ENCODE measurements around the gene SNX9.
A peak's percentile ranks its signal among the peaks of the same experiment; 100 is the strongest.

The SNX9 gene

DNA sequence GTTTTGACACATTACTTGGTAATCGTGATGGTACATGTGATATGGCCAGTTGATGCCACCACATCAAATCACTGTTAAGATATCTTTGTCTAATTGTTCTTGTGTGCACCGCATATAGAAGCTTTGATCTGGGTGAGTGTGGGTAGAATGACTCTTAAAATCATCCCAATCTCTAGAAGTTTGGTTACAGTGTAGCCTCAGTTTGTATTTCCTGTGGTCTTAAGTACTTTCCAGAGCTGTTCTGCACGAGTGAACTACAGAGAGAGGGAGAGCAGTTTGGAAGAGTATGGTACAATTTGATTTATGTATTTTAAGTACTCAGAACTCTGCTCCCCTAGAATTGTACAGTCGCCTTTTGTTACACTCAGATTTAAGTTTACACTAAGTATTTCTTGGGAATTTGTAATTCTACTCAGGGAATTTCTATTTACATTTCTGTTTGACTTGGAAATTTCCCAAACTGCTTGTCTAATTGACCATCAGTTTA, 37.5 kb downstream of the SNX9 start:
- no peak for DNase-seq

DNA sequence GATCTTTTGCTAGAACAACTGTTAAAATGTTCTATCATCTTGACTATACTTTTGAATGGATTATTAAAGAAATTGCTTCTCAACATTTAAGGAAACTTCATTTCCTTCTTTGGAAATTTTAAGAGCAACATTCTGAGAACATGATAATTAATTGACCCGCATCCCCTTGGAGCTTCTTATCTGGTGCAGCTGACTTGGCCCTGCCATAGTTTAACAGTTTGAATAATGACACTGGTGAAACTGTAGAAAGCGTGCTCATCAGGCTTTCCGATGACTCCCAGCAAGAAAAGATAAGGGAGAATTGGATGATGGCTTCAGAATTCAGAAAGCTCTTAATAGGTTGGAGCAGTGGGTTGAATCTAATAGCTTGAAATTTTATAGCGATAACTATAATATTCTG, 38.1 kb downstream of the SNX9 start:
- no peak for DNase-seq

DNA sequence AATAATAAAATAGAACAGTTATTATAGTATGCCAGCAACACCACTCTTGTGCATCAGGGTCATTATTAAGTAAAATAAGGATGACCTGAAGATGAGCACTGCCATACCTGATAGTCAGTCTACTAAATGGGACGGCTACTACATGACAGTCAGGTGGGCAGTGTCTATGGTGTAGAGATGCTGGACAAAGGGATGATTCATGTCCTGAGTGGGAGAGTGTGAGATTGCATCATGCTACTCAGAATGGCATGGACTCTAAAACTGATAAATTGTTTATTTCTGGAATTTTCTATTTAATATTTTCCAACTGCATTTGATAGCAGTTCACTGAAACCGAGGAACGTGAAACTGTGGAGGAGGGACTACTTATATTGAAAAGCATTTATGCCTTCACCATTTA, 38.8 kb downstream of the SNX9 start:
- DNase-seq, result no peak

DNA sequence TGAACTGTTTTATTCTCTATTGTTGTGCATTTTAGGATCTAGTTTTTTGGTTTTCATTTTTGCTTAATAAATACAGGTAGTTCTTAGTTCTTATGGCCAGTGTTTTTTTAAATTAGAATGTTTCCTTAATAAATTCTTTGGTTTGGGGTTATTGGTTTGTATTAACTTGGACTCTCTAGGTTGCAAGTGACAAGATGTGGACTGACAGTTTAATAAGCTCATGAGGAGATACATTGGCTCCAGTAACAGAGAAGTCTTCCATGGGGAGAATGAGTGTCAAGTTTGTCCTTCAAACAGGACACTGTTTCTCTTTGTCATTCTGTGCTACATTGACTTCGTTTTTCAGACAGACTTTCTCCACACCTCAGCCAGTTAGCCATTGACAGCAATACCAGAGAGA, 39.7 kb downstream of the SNX9 start:
- no peak for DNase-seq

DNA sequence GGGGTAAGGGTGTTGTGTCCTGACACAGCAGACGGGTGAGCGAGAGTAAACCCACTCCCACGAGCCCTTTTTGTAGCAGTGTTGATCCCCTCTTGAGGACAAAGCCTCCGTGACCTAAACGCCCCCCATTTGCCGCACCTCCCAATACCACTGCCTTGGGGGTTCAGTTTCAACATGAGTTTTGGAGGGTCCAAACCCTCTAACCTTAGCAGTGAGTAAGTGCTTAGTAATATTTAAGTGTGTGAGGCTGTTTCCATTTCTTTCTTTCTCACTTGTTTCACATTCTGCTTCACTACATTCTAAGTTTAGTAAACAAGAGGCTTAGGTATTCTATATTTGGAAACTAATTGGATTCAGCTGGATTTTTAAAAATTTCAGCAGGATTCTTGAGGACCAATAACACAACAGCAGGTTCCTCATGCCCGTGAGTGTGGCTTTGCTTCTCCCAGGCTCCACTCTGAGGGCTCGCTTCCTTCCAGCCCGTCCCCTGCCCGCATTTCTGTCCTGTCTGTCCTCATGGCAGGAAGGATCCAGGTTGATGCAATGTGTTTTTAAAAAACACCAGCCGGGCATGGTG, 41.2 kb downstream of the SNX9 start:
- no peak for DNase-seq

DNA sequence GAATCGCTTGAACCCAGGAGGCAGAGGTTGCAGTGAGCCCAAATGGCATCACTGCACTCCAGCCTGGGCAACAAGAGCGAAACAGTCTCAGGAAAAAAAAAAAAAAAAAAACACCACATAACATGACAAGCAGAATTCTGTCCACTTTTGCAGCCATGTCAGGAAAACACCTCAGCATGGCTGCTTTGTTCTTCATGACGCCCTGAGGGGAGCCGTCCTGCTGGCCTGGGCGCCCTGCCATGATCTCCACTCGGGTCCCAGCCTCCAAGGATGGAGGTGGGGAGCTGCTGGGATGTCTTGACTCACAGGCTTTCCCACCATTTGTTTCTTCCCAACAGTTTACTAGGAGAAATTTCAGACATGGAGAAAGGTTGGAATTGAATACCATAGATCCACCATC, 42.2 kb downstream of the SNX9 start:
- DNase-seq, result no peak

DNA sequence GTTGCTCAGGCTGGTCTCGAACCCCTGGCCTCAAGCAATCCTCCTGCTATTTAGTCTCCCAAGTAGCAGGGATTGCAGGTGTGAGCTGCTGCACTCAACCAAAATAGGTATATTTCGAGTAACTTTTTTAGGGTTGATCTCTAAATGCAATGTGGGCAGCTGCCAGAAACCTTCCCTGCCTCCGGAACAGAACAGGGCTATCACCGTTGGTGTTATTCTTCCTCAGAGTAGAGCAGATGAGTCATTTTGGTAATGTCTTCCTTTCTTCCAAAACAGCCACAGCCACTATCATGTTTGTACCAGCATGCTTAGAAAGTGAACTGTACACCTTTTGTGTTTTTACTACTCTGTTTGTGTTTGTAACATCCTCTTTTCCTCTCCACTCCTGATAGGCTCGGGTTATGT, 44.1 kb downstream of the SNX9 start:
- DNase-seq, result no peak

DNA sequence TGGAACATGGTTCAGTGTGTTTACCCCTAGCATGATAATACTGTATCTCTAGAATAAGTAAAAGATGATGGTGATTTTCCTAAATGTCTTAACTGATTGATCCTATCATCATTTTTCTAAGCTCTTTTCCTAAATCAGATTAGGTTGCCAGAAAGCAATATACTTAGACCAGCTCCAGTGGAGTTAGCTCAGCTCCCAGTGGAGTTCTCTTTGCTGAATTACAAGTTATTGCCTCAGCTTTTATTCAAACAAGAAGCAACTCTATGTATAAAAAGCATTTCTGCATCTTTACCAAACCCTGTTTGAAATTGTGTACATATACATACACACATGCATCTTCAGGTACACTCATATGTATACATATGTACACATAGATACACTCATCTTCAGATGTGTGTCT, 44.9 kb downstream of the SNX9 start:
- no peak for DNase-seq

DNA sequence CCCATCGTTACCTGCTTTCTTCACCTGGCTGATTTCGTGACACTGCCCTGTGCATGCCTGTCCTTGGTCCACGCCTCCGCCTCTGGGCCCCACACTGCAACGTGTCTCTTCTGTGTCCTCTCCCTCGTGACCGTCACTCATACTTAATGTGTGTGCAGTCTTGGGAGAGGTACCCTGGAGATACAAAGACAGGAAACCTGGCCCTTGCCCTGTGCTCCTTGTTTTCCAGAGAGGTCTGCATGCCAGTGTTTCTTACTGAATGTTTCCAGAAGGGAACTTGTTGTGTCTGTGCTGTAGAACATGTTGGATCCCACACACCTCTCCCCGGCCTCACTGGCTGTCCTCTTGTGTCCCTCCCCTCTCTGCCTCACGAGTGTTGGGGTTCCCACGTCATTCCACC, 45.8 kb downstream of the SNX9 start:
- no peak for DNase-seq

DNA sequence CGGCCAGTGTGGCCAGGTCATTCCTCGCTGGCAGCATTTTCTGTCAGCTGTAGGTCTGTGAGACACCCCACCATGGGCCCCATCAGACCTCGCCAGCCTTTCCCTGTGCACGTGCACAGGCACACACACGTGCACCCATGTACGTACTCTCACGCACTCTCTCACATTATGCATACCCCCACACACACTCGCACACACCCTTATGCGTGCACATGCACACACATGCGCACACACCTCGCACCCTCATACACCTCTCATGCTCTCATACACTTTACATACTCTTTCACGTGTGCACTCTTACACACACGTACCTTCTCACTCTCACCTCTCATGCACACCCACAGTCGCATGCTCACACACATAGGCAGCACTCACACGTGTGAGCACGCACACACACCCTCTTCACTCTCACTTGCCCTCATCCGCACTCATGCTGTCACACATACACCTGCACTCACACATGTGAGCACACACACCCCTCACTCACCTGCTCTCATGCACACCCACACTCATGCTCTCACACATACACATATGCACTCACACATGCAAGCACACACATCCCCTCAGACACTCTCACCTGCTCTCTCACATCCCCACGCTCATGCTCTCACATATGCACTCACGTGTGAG, 46.7 kb downstream of the SNX9 start:
- DNase-seq, result no peak

DNA sequence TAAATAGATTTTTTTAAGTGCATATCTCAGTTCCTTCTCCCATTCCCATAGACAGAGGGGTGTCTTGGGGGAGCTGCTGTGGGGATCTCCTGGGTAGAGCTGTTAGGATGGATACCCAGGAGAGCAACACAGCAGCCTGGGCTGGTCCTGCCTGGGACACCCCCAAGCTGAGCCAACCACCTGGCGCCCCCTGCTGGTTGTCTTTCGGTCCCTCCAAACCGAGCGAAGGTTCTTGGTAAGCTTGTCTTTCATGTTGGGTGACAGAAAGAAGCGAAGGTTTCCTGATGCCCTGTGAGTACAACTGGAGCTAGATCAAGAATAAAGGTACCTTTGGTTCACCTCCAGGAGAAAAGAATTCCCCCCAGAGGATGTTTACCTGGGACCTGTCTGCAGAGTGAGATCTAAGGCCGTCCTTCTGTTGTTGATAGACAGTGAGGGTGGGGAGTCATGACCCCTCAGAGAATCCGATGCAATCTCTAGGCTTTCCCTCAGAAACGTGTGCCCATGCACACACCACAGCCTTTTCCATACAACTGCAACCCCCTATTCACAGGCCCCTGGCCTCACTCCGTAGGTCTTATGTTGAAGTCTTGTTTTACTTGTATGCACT, 50.8 kb downstream of the SNX9 start:
- DNase-seq, result peak; percentile 7

DNA sequence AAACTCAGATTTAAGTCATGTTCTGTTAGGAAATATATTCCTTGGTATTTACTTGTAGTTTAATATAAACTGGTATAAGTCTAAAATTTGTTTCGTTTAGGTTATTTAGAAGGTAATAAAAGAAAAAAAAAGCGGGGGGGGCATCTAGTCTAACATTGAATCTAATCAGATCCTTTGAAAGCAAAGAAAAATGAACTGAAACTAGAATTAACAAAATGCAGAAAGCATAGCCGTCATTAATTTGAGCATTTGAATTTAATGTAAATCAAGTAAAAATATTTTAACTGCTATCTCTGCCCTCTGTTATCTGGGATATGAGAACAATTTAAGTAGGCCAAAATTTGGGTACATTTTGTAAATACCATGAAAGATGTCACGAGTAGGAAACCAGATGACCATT, 54.1 kb downstream of the SNX9 start:
- DNase-seq, result no peak

DNA sequence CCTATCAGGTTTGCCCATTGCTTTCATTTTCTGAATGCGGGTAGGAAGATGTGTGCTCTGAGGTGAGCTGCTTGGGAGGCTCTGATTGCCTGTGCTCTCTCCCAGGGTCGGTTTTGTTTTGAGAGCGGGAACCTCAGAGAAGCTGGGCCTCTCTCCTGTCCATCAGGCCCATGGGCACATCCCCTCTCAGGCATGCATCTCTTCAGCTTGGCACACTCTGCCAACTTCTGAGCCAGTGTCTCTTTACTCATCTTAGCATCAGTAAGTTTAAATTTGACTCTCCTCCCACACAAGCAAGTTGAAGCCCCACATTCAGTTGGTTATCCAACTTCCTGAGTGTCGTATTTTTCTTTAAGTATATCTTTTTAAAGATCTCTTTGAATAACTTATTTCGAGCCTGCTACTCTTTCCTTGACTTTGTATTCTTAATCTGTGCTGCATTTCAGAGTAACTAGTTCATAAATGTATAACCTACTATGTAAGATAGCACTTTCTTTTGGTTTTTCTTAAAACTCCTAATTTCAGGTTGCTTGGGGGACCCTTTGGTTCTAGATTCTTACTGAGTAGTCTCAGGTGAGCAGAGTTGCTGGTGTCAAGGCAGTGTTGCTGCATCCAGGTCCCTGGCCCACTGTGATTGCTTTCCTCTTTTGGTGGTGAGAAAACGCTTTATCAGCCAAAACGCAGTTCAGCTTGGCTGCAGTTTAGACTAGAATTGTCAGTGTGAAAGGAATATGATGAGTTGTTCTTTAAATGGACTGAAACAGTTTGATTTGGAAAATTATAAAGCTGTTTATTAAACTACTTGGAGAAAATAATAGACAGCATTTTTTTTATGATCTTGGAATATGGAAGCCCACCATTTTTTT, 54.8 kb downstream of the SNX9 start:
- DNase-seq, result no peak

DNA sequence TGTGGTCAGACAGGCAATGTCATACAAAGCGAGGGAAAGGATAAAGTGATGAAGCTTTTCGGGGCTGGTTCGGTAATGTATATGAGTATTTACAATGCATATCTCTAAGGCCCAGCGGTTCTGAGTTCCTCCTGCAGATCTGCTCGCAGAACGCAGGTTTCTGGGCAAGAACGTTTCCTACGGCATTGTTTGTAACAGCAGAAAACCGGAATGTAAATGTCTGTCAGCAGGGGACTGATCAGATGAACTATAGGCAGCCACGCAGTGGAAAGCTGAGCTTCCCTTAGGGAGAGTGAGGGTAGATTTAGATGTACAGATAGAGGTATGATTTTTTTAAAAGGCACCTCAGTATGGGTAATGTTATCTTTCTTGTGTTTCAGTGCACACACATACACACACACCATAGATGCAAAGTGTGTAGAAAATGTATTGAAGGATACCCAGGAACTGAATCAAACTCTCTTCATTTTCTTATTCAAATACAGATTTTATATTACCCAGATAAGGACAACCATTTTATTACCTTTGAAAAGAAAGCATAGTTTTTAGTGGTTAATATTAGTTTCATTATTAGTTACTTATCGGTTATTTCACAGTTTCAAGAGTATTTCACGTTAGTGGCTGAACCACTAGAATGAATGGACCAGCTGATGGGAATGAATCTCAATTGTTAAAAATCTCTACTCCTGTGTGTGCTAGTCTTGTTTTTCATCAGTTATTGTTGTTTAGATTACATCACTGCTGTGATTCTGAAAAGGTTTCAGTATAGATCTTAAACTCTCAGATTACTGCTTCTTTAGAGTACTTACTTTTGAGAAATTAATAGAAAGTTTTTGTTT, 56.2 kb downstream of the SNX9 start:
- no peak for DNase-seq

DNA sequence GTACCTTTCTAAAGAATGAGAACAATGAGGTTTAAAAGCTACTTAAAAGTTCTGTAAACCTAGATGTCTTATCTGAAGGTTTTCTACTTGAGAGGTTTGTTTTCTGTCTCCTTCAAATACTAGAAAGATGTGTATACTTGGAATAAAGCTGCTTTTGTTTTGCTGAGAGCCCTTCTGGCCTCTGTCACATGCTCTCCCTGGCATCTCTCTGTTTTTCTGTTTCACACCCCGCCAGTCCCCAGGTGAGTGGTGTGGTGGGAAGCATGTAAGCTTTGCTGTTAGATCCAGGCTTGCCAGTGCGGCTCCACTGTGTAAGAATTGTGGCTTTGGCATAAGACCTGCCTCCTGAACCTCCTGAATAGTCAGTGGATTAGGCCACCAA, 56.8 kb downstream of the SNX9 start:
- DNase-seq, result no peak

DNA sequence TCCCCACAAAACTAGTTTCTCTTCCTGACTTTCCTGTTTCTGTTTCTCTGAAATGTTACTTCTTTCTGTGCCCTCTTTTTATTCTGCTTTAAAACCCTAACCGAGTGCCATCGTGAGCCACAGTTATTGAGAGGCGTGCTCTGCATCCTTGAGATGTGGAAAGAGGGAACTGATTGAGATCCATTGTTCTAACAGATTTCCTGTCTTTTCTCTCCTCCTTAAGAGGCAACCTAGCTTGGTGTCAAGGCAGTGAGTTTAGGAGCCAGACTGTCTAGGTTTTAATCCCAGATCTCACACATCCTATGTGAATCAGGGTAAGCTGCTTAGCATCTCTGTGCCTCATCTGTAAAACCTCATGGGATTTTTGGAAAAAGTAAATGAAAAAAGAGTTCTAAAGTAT, 57.5 kb downstream of the SNX9 start:
- no peak for DNase-seq

DNA sequence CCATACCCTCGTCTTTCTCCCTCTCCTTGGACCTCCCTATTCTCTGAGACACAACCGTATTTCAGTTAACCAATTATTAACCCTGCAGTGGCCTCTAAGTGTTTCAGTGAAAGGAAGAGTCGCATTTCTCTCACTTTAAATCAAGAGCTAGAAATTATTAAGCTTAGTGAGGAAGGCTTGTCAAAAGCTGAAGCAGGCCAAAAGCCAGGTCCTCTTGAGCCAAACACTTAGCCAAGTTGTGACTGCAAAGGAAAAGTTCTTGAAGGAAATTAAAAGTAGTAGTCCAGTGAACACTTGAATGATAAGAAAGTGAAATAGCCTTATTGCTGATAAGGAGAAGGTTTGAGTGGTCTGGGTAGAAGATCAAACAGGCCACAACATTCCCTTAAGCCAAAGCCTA, 58.3 kb downstream of the SNX9 start:
- no peak for DNase-seq

DNA sequence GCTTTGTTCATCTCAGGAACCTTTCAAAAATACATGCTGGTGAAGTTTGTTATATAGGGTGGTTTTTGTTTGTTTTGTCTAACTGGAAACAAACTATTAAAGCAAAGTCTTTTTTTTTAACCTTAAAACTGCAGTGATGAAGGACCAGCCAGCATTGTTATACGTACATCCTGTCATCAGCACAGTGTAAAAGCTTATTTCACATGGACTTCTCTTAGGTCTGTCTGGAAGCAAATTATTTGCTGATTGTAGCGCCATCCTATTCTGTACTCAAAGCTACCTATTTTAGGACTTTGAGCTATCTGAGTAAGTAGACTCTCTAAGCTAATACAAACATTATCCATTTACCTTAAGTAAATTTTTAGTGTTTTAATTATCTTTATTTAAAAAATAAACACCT, 61.7 kb downstream of the SNX9 start:
- DNase-seq, result no peak

DNA sequence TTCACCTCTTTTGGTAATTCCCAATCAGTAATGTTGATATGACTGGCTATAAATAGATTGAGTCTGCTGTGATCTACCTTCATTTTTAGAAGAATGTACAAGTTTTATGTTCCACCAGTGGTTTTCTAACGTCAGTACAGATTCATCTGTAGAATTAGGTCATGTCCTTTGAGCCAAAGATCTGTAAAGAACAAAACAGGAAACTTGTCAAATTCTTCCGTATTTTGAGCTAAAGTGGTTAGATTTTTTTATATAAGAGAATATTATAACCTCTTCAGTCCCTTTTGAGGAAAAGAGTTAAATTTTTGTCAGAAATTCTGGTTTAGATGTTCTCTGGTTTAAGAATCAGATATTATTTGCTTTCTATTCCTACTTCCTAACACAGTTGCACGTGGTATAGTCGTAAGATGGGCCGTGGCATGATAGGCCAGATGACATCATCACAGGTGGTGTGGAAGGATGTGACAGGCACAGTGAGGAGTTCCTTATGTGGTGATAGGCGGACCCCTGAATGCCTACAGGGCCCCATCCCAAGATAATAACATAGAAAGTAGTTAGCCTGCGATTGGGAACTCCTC, 62.3 kb downstream of the SNX9 start:
- DNase-seq, result no peak

DNA sequence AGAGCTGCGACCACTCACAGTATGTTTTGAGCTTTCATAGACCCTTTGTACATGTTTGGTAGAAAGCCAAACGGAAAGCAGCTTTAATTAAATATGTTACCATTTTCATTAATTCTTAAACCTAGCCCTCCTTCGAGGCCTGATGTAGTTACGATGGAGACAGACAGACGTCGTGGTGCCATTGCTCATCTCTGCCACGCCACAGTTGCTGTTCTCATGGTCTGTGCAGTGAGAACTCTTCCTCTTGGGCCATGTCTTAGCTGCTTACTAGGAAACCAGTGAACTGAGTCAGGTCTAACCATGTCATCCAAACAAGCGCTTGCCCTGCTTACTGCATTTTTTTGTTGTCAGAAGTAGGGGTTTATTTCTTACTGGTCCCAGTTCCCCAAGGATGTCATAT, 62.8 kb downstream of the SNX9 start:
- DNase-seq, result no peak

DNA sequence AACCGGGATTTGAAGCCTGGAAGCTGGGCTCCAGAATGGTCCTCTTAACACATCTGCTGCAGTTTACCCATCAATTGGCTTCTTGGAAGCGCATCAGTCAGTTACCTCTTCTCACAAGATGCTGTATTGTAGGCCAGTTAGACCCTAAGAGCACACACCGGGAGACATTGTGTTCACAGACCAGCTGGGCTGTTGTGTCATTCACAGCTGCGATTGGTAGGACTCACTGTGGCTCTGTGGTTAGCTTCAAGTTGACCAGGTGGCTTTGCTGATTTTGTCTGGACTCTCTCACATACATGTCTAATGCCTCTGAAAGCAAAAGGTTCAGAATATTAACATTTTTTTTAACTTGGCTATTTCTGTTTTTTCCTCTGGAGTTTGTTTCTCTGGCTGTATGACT, 64.8 kb downstream of the SNX9 start:
- DNase-seq, result no peak
